Endodermal cell (in vitro differentiated cells): Measurements from ENCODE around the gene KATNB1. TPM values are rescaled to one million over a fixed set of nuclear protein-coding genes. Genes with fewer than 3 reads are reported as not detected.
A peak's percentile ranks its signal among the peaks of the same experiment; 100 is the strongest.

Experiments
- DNase-seq: peaks from one replicate; pipeline ENCODE4 v3.0.0-alpha.2; 2017
- H3K27ac ChIP-seq: 2 replicates; pipeline ENCODE4 v1.5.1; 2013; ENCODE audit warnings: mild to moderate bottlenecking, low read depth, low read length, moderate library complexity
- H3K27me3 ChIP-seq: 2 replicates; pipeline ENCODE4 v1.6.1; 2013; ENCODE audit warnings: mild to moderate bottlenecking, low read length, moderate library complexity; ENCODE audit not compliant: insufficient read depth, control insufficient read depth, poor library complexity, severe bottlenecking
- H3K36me3 ChIP-seq: 2 replicates; pipeline ENCODE4 v1.7.0; 2013; ENCODE audit warnings: mild to moderate bottlenecking, low read length, moderate library complexity; ENCODE audit not compliant: control insufficient read depth, insufficient read depth
- H3K4me1 ChIP-seq: one replicate; pipeline ENCODE4 v1.7.0; 2013; ENCODE audit warnings: low read length; ENCODE audit not compliant: control insufficient read depth, insufficient read depth
- H3K4me3 ChIP-seq: 2 replicates; pipeline ENCODE4 v1.5.1; 2013; ENCODE audit warnings: mild to moderate bottlenecking, low read length, moderate library complexity
- H3K9ac ChIP-seq: 2 replicates; pipeline ENCODE4 v1.6.1; 2013; ENCODE audit warnings: mild to moderate bottlenecking, low read length, moderate library complexity; ENCODE audit not compliant: poor library complexity, severe bottlenecking; ENCODE audit errors: extremely low read depth
- H3K9me3 ChIP-seq: 2 replicates; pipeline ENCODE4 v1.6.1; 2013; ENCODE audit warnings: mild to moderate bottlenecking, low read length, moderate library complexity; ENCODE audit not compliant: control insufficient read depth
- H3K27ac Mint-ChIP-seq: 2 replicates; pipeline ENCODE4 v1.8.0; 2020; ENCODE audit warnings: mixed read lengths
- H3K27me3 Mint-ChIP-seq: 2 replicates; pipeline ENCODE4 v1.8.0; 2021; ENCODE audit warnings: mild to moderate bottlenecking, mixed read lengths; ENCODE audit not compliant: insufficient read depth
- H3K36me3 Mint-ChIP-seq: 2 replicates; pipeline ENCODE4 v1.8.0; 2020; ENCODE audit warnings: low read depth, mixed read lengths
- H3K4me1 Mint-ChIP-seq: 2 replicates; pipeline ENCODE4 v1.8.0; 2020; ENCODE audit warnings: mixed read lengths
- H3K4me3 Mint-ChIP-seq: 2 replicates; pipeline ENCODE4 v1.8.0; 2020; ENCODE audit warnings: mild to moderate bottlenecking, moderate library complexity, mixed read lengths
- H3K9me3 Mint-ChIP-seq: 2 replicates; pipeline ENCODE4 v1.8.0; 2020; ENCODE audit warnings: mild to moderate bottlenecking, mixed read lengths
- CTCF ChIP-seq: fragments of 200-600 bp; sonication (generic); conservative IDR thresholded peaks from 2 replicates; pipeline ENCODE4 v1.5.0; 2021; ENCODE audit warnings: antibody characterized with exemption, mild to moderate bottlenecking
- WGBS, 2 experiments: methylation state at CpG; one replicate each; pipeline versions ENCODE4 v1.1.5 to v1.1.7; 2013; ENCODE audit warnings: missing lambda C conversion rate in 2 of 2, mixed read lengths in 1 of 2; ENCODE audit not compliant: insufficient coverage in 1 of 2, insufficient read length in 1 of 2; 5-methylcytosine and 5-hydroxymethylcytosine counted together
- total RNA-seq, 2 donors: library from RNA; stranded (reverse); fragmentation: NEBNext Ultra II Directional in 1 of 2; extraction: Animal tissue kit (Norgen Biotek cat#: 25700) in 1 of 2; gene quantifications; 2 replicates in 1 of 2; 3 replicates in 1 of 2; pipeline ENCODE4 v1.2.1, GENCODE V29; 2021

The KATNB1 gene
- total RNA-seq, 2 donors from 2014 or later: 26.1 to 32.4 TPM

DNA sequence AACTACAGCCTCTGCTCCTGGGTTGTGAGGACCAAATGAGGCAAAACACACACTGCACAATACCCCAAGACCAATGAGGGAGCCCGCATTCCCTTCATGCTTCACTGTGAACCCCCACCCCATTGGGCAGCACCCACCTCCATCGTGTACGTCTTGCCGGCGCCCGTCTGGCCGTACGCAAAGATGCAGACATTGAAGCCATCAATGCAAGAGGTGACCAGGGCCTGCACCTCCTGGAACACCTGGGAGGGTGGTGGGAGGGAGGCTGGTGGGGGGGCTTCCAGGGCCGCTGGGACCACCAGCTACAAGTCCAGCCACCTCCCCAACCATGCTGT is 28.4 kb downstream of the KATNB1 start:
- Mint-ChIP-seq H3K36me3 (peaks cover 51% of the 10 kb centered on the region), H3K27ac (no peak overlapping the region), H3K27me3 (no peaks in the 10 kb centered on the region), H3K4me3 (no peak overlapping the region), H3K9me3 (peaks cover 3% of the 10 kb centered on the region), H3K4me1 (peaks cover 2% of the 10 kb centered on the region)
- Histone ChIP-seq H3K9ac (no peak overlapping the region), H3K36me3 (peaks cover 58% of the 10 kb centered on the region), H3K9me3 (no peaks in the 10 kb centered on the region), H3K4me1 (no peaks in the 10 kb centered on the region), H3K27ac (no peak overlapping the region), H3K27me3 (no peaks in the 10 kb centered on the region), H3K4me3 (no peak overlapping the region)
- TF ChIP-seq CTCF: no peak
- DNase-seq: no peak
- WGBS, 2 experiments: 98% methylated on average over 8 of the region's 9 CpGs; no CpG with 5 or more reads in 1 of the 2 experiments

- WGBS, 2 experiments: 90 to 97% methylated on average over 5 to 6 of the region's 6 CpGs
Observed at GRCh38 chr16:57764341-57765159, 29.0 kb downstream of the KATNB1 start.

GRCh38 chr16:57765160-57765728 is 29.7 kb downstream of the KATNB1 start:
- Mint-ChIP-seq H3K27ac (no peak overlapping the region), H3K4me1 (no peaks in the 10 kb centered on the region), H3K9me3 (peaks cover 3% of the 10 kb centered on the region), H3K4me3 (no peak overlapping the region), H3K36me3 (peaks cover 51% of the 10 kb centered on the region), H3K27me3 (no peaks in the 10 kb centered on the region)
- TF ChIP-seq CTCF: no peak
- Histone ChIP-seq H3K4me3 (no peak overlapping the region), H3K27me3 (no peaks in the 10 kb centered on the region), H3K4me1 (no peaks in the 10 kb centered on the region), H3K9ac (no peak overlapping the region), H3K27ac (no peak overlapping the region), H3K9me3 (no peaks in the 10 kb centered on the region), H3K36me3 (peaks cover 66% of the 10 kb centered on the region)
- 91 to 96% methylated on average over 13 to 17 of the region's 17 CpGs for WGBS, 2 experiments
- DNase-seq: no peak

More at GRCh38 chr16:57764341-57765159, 29.0 kb downstream of the KATNB1 start:
- no peaks in the 10 kb centered on the region for H3K27me3 ChIP-seq
- no peak overlapping the region for H3K4me3 Mint-ChIP-seq
- no peak overlapping the region for H3K27ac ChIP-seq
- peak; percentile 96 for DNase-seq
- no peak for TF ChIP-seq CTCF
- H3K4me3 ChIP-seq: no peak overlapping the region
- H3K4me1 ChIP-seq: no peaks in the 10 kb centered on the region
- peaks cover 62% of the 10 kb centered on the region for H3K36me3 ChIP-seq
- no peaks in the 10 kb centered on the region for H3K9me3 ChIP-seq
- peaks cover 3% of the 10 kb centered on the region for H3K9me3 Mint-ChIP-seq
- H3K27me3 Mint-ChIP-seq: no peaks in the 10 kb centered on the region
- H3K4me1 Mint-ChIP-seq: peaks cover 2% of the 10 kb centered on the region
- H3K27ac Mint-ChIP-seq: no peak overlapping the region
- H3K36me3 Mint-ChIP-seq: peaks cover 51% of the 10 kb centered on the region
- no peak overlapping the region for H3K9ac ChIP-seq
